OCI-LY1 (cell line): Measurements from ENCODE around the gene B3GALT5.

ENCODE experiments used
- H2AFZ ChIP-seq: fragments of 200-600 bp; sonication (generic), shearing (Covaris generic); 2 replicates; pipeline ENCODE4 v1.6.0; 2014; ENCODE audit warnings: antibody characterized with exemption, mild to moderate bottlenecking, low read length
- H3F3A ChIP-seq: fragments of 200-600 bp; sonication (generic), shearing (Covaris generic); 2 replicates; pipeline ENCODE4 v1.6.0; 2014; ENCODE audit warnings: mild to moderate bottlenecking, antibody characterized with exemption, low read length, moderate library complexity; ENCODE audit not compliant: insufficient read depth
- H3K27ac ChIP-seq: fragments of 200-600 bp; sonication (generic); 2 replicates; pipeline ENCODE4 v1.5.1; 2014; ENCODE audit warnings: low read length, mixed run types, mild to moderate bottlenecking, low read depth; ENCODE audit not compliant: poor library complexity, severe bottlenecking
- H3K27me3 ChIP-seq: fragments of 200-600 bp; sonication (generic); 2 replicates; pipeline ENCODE4 v1.6.0; 2014; ENCODE audit warnings: antibody characterized with exemption, mild to moderate bottlenecking, low read length, moderate library complexity; ENCODE audit not compliant: insufficient read depth
- H3K36me3 ChIP-seq: fragments of 200-600 bp; sonication (generic); 2 replicates; pipeline ENCODE4 v1.6.1; 2014; ENCODE audit warnings: mild to moderate bottlenecking, antibody characterized with exemption, low read length, moderate library complexity, mixed read lengths; ENCODE audit not compliant: insufficient read depth
- H3K4me1 ChIP-seq: fragments of 200-600 bp; sonication (generic); 2 replicates; pipeline ENCODE4 v1.5.1; 2014; ENCODE audit warnings: mild to moderate bottlenecking, low read length, moderate library complexity; ENCODE audit not compliant: insufficient read depth, severe bottlenecking
- H3K4me2 ChIP-seq: fragments of 200-600 bp; sonication (generic), shearing (Covaris generic); 2 replicates; pipeline ENCODE4 v1.6.1; 2014; ENCODE audit warnings: low read length
- H3K4me3 ChIP-seq: fragments of 200-600 bp; sonication (generic); 2 replicates; pipeline ENCODE4 v1.5.1; 2014; ENCODE audit warnings: low read length, low read depth, mild to moderate bottlenecking, mixed read lengths; ENCODE audit not compliant: poor library complexity, severe bottlenecking
- H3K79me2 ChIP-seq: fragments of 200-600 bp; shearing (Covaris generic); 2 replicates; pipeline ENCODE4 v1.6.1; 2016; ENCODE audit warnings: mixed run types, low read length, mixed read lengths; ENCODE audit not compliant: insufficient read depth
- H3K9ac ChIP-seq: fragments of 200-600 bp; sonication (generic), shearing (Covaris generic); 2 replicates; pipeline ENCODE4 v1.6.1; 2014; ENCODE audit warnings: mild to moderate bottlenecking, low read length, mixed read lengths
- H3K9me2 ChIP-seq: fragments of 200-600 bp; sonication (generic), shearing (Covaris generic); 2 replicates; pipeline ENCODE4 v1.6.1; 2014; ENCODE audit warnings: low read depth, mild to moderate bottlenecking, low read length, mixed read lengths
- H3K9me3 ChIP-seq: fragments of 200-600 bp; shearing (Covaris generic); 2 replicates; pipeline ENCODE4 v1.6.1; 2014; ENCODE audit warnings: low read length, mixed read lengths
- H4K20me1 ChIP-seq: fragments of 200-600 bp; sonication (generic), shearing (Covaris generic); 2 replicates; pipeline ENCODE4 v1.6.0; 2016; ENCODE audit warnings: mild to moderate bottlenecking, low read length; ENCODE audit not compliant: insufficient read depth
- CTCF ChIP-seq: fragments of 200-600 bp; sonication (generic), shearing (Covaris generic); IDR thresholded peaks from 2 replicates; pipeline ENCODE4 v1.5.1; 2017; ENCODE audit warnings: mild to moderate bottlenecking, antibody characterized with exemption, low read length, moderate library complexity, mixed read lengths
- EZH2 ChIP-seq: fragments of 200-600 bp; sonication (generic), shearing (Covaris generic); IDR thresholded peaks from 2 replicates; pipeline ENCODE4 v1.8.0; 2017; ENCODE audit warnings: borderline replicate concordance, mixed run types, mild to moderate bottlenecking, antibody characterized with exemption, low read length, moderate library complexity, mixed read lengths

Gene B3GALT5

GRCh38 chr21:39666681-39667315 lies 54.1 kb downstream of the B3GALT5 start:
- H3K9ac ChIP-seq, result no peak overlapping the region
- no peaks in the 10 kb centered on the region for H3K9me2 ChIP-seq
- no peak overlapping the region for H3K4me3 ChIP-seq

GRCh38 chr21:39667353-39667891 lies 54.7 kb downstream of the B3GALT5 start:
- no peaks in the 10 kb centered on the region for H3K27me3 ChIP-seq
- no peak overlapping the region for H3K4me3 ChIP-seq
- no peak overlapping the region for H3K27ac ChIP-seq
- no peak overlapping the region for H3K9ac ChIP-seq
- no peaks in the 10 kb centered on the region for H3K9me3 ChIP-seq
- H3F3A ChIP-seq, result no peaks in the 10 kb centered on the region
- no peak for TF ChIP-seq EZH2
- no peak for TF ChIP-seq CTCF
- no peaks in the 10 kb centered on the region for H3K4me1 ChIP-seq
- no peak overlapping the region for H3K4me2 ChIP-seq
- H3K9me2 ChIP-seq, result no peaks in the 10 kb centered on the region
- H2AFZ ChIP-seq, result no peak overlapping the region
- no peaks in the 10 kb centered on the region for H3K36me3 ChIP-seq
- no peaks in the 10 kb centered on the region for H3K79me2 ChIP-seq
- no peaks in the 10 kb centered on the region for H4K20me1 ChIP-seq

More at GRCh38 chr21:39666681-39667315, 54.1 kb downstream of the B3GALT5 start:
- H2AFZ ChIP-seq, result no peak overlapping the region
- H3K79me2 ChIP-seq, result no peaks in the 10 kb centered on the region
- no peak overlapping the region for H3K4me2 ChIP-seq
- no peaks in the 10 kb centered on the region for H3K4me1 ChIP-seq
- H3F3A ChIP-seq, result no peaks in the 10 kb centered on the region
- no peaks in the 10 kb centered on the region for H4K20me1 ChIP-seq
- no peaks in the 10 kb centered on the region for H3K27me3 ChIP-seq
- H3K36me3 ChIP-seq, result no peaks in the 10 kb centered on the region
- H3K27ac ChIP-seq, result no peak overlapping the region
- TF ChIP-seq CTCF, result no peak
- no peak for TF ChIP-seq EZH2
- no peaks in the 10 kb centered on the region for H3K9me3 ChIP-seq

- Histone ChIP-seq H4K20me1 (no peaks in the 10 kb centered on the region), H3K4me2 (no peak overlapping the region), H2AFZ (no peak overlapping the region), H3K27ac (no peak overlapping the region), H3K27me3 (no peaks in the 10 kb centered on the region), H3K4me3 (no peak overlapping the region), H3K9ac (no peak overlapping the region), H3K9me2 (no peaks in the 10 kb centered on the region), H3K36me3 (no peaks in the 10 kb centered on the region), H3K79me2 (no peaks in the 10 kb centered on the region), H3K4me1 (no peaks in the 10 kb centered on the region), H3K9me3 (no peaks in the 10 kb centered on the region), H3F3A (no peaks in the 10 kb centered on the region)
- TF ChIP-seq EZH2 (no peak), CTCF (no peak)
Observed at GRCh38 chr21:39668369-39668768, 55.6 kb downstream of the B3GALT5 start.
